HEK293T (cell line): ENCODE measurements around the gene OR13J1.
A peak's percentile ranks its signal among the peaks of the same experiment; 100 is the strongest.

Source experiments
- CTCF ChIA-PET: fragments of 350-600 bp; formaldehyde crosslinking; extraction: SDS; loops from one replicate; lab custom pipeline; 2021; ENCODE audit warnings: antibody characterized with exemption, inconsistent platforms; lab: Yijun Ruan, JAX
- POLR2A ChIA-PET: fragments of 350-600 bp; formaldehyde crosslinking; extraction: SDS; loops from one replicate; lab custom pipeline; 2020; ENCODE audit warnings: antibody characterized with exemption, inconsistent platforms; lab: Yijun Ruan, JAX
- DNase-seq: peaks from one replicate; pipeline ENCODE4 v3.0.0; 2012; ENCODE audit warnings: mixed read lengths; ENCODE audit errors: extremely low spot score
- ARNT ChIP-seq: fragments of 450-650 bp; IDR thresholded peaks from 2 replicates; pipeline ENCODE4 v1.6.1; 2017; ENCODE audit warnings: mild to moderate bottlenecking
- BHLHE40 ChIP-seq: fragments of 450-650 bp; IDR thresholded peaks from 2 replicates; pipeline ENCODE4 v1.6.1; 2016; ENCODE audit warnings: mild to moderate bottlenecking, moderate library complexity, borderline replicate concordance
- CTBP1 ChIP-seq: fragments of 450-650 bp; IDR thresholded peaks from 2 replicates; pipeline ENCODE4 v1.6.1; 2016; ENCODE audit warnings: borderline replicate concordance
- ELF4 ChIP-seq: fragments of 450-650 bp; IDR thresholded peaks from 2 replicates; pipeline ENCODE4 v1.6.1; 2017; ENCODE audit warnings: antibody characterized with exemption
- FOXA1 ChIP-seq: fragments of 450-650 bp; IDR thresholded peaks from 2 replicates; pipeline ENCODE4 v1.6.1; 2016; ENCODE audit warnings: mild to moderate bottlenecking
- FOXK2 ChIP-seq: fragments of 450-650 bp; IDR thresholded peaks from 2 replicates; pipeline ENCODE4 v1.6.1; 2016; ENCODE audit warnings: mild to moderate bottlenecking
- FOXM1 ChIP-seq: fragments of 450-650 bp; IDR thresholded peaks from 2 replicates; pipeline ENCODE4 v1.6.1; 2017; ENCODE audit warnings: mild to moderate bottlenecking, borderline replicate concordance
- HDGF ChIP-seq: fragments of 450-650 bp; IDR thresholded peaks from 2 replicates; pipeline ENCODE4 v1.6.1; 2017; ENCODE audit warnings: antibody characterized with exemption, borderline replicate concordance
- L3MBTL2 ChIP-seq: fragments of 450-650 bp; conservative IDR thresholded peaks from 2 replicates; pipeline ENCODE4 v1.6.1; 2016; ENCODE audit warnings: mild to moderate bottlenecking
- LEF1 ChIP-seq: fragments of 450-650 bp; IDR thresholded peaks from 2 replicates; pipeline ENCODE4 v1.6.1; 2017; ENCODE audit warnings: mild to moderate bottlenecking, borderline replicate concordance
- NFRKB ChIP-seq: fragments of 450-650 bp; IDR thresholded peaks from 2 replicates; pipeline ENCODE4 v1.6.1; 2016; ENCODE audit warnings: mild to moderate bottlenecking, moderate library complexity
- PKNOX1 ChIP-seq: fragments of 450-650 bp; IDR thresholded peaks from 2 replicates; pipeline ENCODE4 v1.6.1; 2016
- SP1 ChIP-seq: fragments of 450-650 bp; IDR thresholded peaks from 2 replicates; pipeline ENCODE4 v1.6.1; 2017
- SUZ12 ChIP-seq: fragments of 450-650 bp; IDR thresholded peaks from 2 replicates; pipeline ENCODE4 v1.6.1; 2016; ENCODE audit warnings: mild to moderate bottlenecking
- TARDBP ChIP-seq: fragments of 450-650 bp; IDR thresholded peaks from 2 replicates; pipeline ENCODE4 v1.6.1; 2016
- ZNF384 ChIP-seq: fragments of 450-650 bp; IDR thresholded peaks from 2 replicates; pipeline ENCODE4 v1.6.1; 2016

OR13J1 gene

GRCh38 chr9:35828716-35829083 is 41.5 kb downstream of the OR13J1 start, which contains the start of gene FAM221B:
TSS of gene FAM221B (minus strand) at chr9:35828732. CDS start at chr9:35826161, 2,571 bp downstream.
- CTCF ChIA-PET: no interaction called here
- POLR2A ChIA-PET: interaction anchor here (0.6 to 1.9 kb wide), 3 partner anchors 15 to 216 kb away, joined by 3 to 9 read pairs (median 3); partner anchors contain the start of gene HINT2
- DNase-seq: peak; percentile 9
- 0 out of 2 replicates have a peak, but pooled peaks have one; percentile 21 for TF ChIP-seq L3MBTL2
- no peak for TF ChIP-seq FOXM1

GRCh38 chr9:35827486-35827885 is 42.7 kb downstream of the OR13J1 start:
- ChIA-PET POLR2A (interaction anchor here (1.9 kb wide), 1 partner anchor 13 kb away, joined by 9 read pairs; the partner anchor contains the start of gene HINT2), CTCF (interaction anchor here (1.3 kb wide), 1 partner anchor 37 kb away, joined by 8 read pairs; no protein-coding TSS in a partner anchor)
- TF ChIP-seq SUZ12 (no peak), BHLHE40 (no peak), FOXM1 (no peak), HDGF (no peak), FOXA1 (no peak), FOXK2 (no peak), ZNF384 (no peak), LEF1 (no peak), PKNOX1 (no peak), TARDBP (no peak), ARNT (no peak), ELF4 (no peak), CTBP1 (no peak), NFRKB (no peak), SP1 (no peak), L3MBTL2 (no peak)
- DNase-seq: no peak

GRCh38 chr9:35826071-35826701 is 44.0 kb downstream of the OR13J1 start:
- TF ChIP-seq CTBP1 (no peak), NFRKB (no peak), L3MBTL2 (no peak), ARNT (no peak), FOXA1 (no peak), SUZ12 (no peak), BHLHE40 (no peak)
- ChIA-PET CTCF (interaction anchor here (1.3 to 1.7 kb wide), 3 partner anchors 13 to 56 kb away, joined by 6 to 10 read pairs (median 8); partner anchors contain the start of gene SPAG8), POLR2A (interaction anchor here (0.8 to 1.6 kb wide), 2 partner anchors 12 to 94 kb away, joined by 3 to 4 read pairs; partner anchors contain the start of genes CREB3, HINT2 and TLN1)

GRCh38 chr9:35822926-35823325 is 47.3 kb downstream of the OR13J1 start:
- ChIA-PET POLR2A (no interaction called here), CTCF (no interaction called here)
- DNase-seq: no peak
- no peak for TF ChIP-seq BHLHE40
- no peak for TF ChIP-seq LEF1
- TF ChIP-seq SUZ12: no peak
- no peak for TF ChIP-seq PKNOX1
- TF ChIP-seq FOXM1: no peak
- no peak for TF ChIP-seq TARDBP
- no peak for TF ChIP-seq ZNF384
- TF ChIP-seq SP1: no peak
- TF ChIP-seq FOXA1: no peak
- TF ChIP-seq CTBP1: no peak
- TF ChIP-seq ELF4: no peak
- TF ChIP-seq L3MBTL2: no peak
- TF ChIP-seq ARNT: no peak
- no peak for TF ChIP-seq HDGF
- no peak for TF ChIP-seq FOXK2
- no peak for TF ChIP-seq NFRKB

More at GRCh38 chr9:35826071-35826701, 44.0 kb downstream of the OR13J1 start:
- DNase-seq: peak; percentile 65

- TF ChIP-seq ELF4: no peak
- no peak for TF ChIP-seq LEF1
- no peak for TF ChIP-seq PKNOX1
- no peak for TF ChIP-seq BHLHE40
- no peak for TF ChIP-seq ARNT
- TF ChIP-seq CTBP1: no peak
- TF ChIP-seq ZNF384: no peak
- no peak for TF ChIP-seq NFRKB
- no peak for TF ChIP-seq FOXK2
- TF ChIP-seq L3MBTL2: no peak
- TF ChIP-seq SP1: no peak
- TF ChIP-seq SUZ12: no peak
- ChIA-PET POLR2A (no interaction called here), CTCF (no interaction called here)
- no peak for DNase-seq
Observed at GRCh38 chr9:35820076-35820475, 50.1 kb downstream of the OR13J1 start.
